H9 (cell line): Measurements from ENCODE around the gene TMEM132C. TPM values are rescaled to one million over a fixed set of nuclear protein-coding genes. Genes with fewer than 3 reads are reported as not detected.

ENCODE experiments used
- DNase-seq: peaks from one replicate; pipeline ENCODE4 v3.0.0-alpha.2; 2017
- H2AFZ ChIP-seq: one replicate; pipeline ENCODE4 v1.6.1; 2013; ENCODE audit warnings: mild to moderate bottlenecking, low read length, control low read depth, moderate library complexity
- H2AK5ac ChIP-seq: 2 replicates; pipeline ENCODE4 v1.6.1; 2013; ENCODE audit warnings: low read length, control low read depth, mixed read lengths; ENCODE audit not compliant: insufficient read length
- H2BK120ac ChIP-seq: one replicate; pipeline ENCODE4 v1.6.1; 2013; ENCODE audit warnings: low read depth, mild to moderate bottlenecking, low read length, control low read depth, inconsistent platforms; ENCODE audit not compliant: poor library complexity, severe bottlenecking
- H2BK12ac ChIP-seq: 2 replicates; pipeline ENCODE4 v1.6.1; 2013; ENCODE audit warnings: low read length, control low read depth, mixed read lengths, low read depth; ENCODE audit not compliant: insufficient read length
- H2BK15ac ChIP-seq: 2 replicates; pipeline ENCODE4 v1.6.1; 2013; ENCODE audit warnings: low read depth, low read length, control low read depth
- H2BK20ac ChIP-seq: one replicate; pipeline ENCODE4 v1.6.1; 2013; ENCODE audit warnings: low read depth, mild to moderate bottlenecking, low read length, control low read depth, inconsistent platforms; ENCODE audit not compliant: poor library complexity, severe bottlenecking
- H2BK5ac ChIP-seq: 2 replicates; pipeline ENCODE4 v1.6.1; 2013; ENCODE audit warnings: low read length, control low read depth, mixed read lengths; ENCODE audit not compliant: insufficient read length
- H3K14ac ChIP-seq: 2 replicates; pipeline ENCODE4 v1.6.1; 2013; ENCODE audit warnings: low read length, control low read depth; ENCODE audit not compliant: insufficient read depth
- H3K18ac ChIP-seq: 2 replicates; pipeline ENCODE4 v1.6.1; 2013; ENCODE audit warnings: low read depth, mild to moderate bottlenecking, mixed read lengths, low read length, control low read depth; ENCODE audit not compliant: insufficient read length
- H3K23ac ChIP-seq: 2 replicates; pipeline ENCODE4 v1.6.1; 2013; ENCODE audit warnings: low read length, control low read depth, mixed read lengths, low read depth; ENCODE audit not compliant: insufficient read length
- H3K23me2 ChIP-seq: 2 replicates; pipeline ENCODE4 v1.6.1; 2013; ENCODE audit warnings: low read depth, mild to moderate bottlenecking, mixed read lengths, low read length, control low read depth; ENCODE audit not compliant: insufficient read length, poor library complexity, severe bottlenecking
- H3K27ac ChIP-seq: 2 replicates; pipeline ENCODE4 v1.5.1; 2013; ENCODE audit warnings: low read length, control low read depth, mixed read lengths, low read depth; ENCODE audit not compliant: insufficient read length
- H3K27me3 ChIP-seq: 2 replicates; pipeline ENCODE4 v1.6.1; 2013; ENCODE audit warnings: low read length, control low read depth, inconsistent platforms; ENCODE audit not compliant: insufficient read depth
- H3K4ac ChIP-seq: 2 replicates; pipeline ENCODE4 v1.6.1; 2013; ENCODE audit warnings: low read depth, mild to moderate bottlenecking, control low read depth, inconsistent platforms, low read length, moderate library complexity
- H3K4me1 ChIP-seq: 2 replicates; pipeline ENCODE4 v1.6.1; 2013; ENCODE audit warnings: low read length, control low read depth, inconsistent platforms; ENCODE audit not compliant: insufficient read depth
- H3K4me2 ChIP-seq: 2 replicates; pipeline ENCODE4 v1.6.1; 2013; ENCODE audit warnings: low read length, control low read depth, mixed read lengths; ENCODE audit not compliant: insufficient read length, insufficient read depth
- H3K56ac ChIP-seq: 2 replicates; pipeline ENCODE4 v1.6.1; 2013; ENCODE audit warnings: low read depth, mild to moderate bottlenecking, mixed read lengths, low read length, control low read depth; ENCODE audit not compliant: insufficient read length
- H3K79me1 ChIP-seq: 2 replicates; pipeline ENCODE4 v1.6.1; 2013; ENCODE audit warnings: low read depth, mild to moderate bottlenecking, moderate library complexity, low read length, control low read depth, inconsistent platforms; ENCODE audit not compliant: insufficient read depth, poor library complexity, severe bottlenecking
- H3K79me2 ChIP-seq: 2 replicates; pipeline ENCODE4 v1.6.1; 2013; ENCODE audit warnings: low read length, control low read depth, inconsistent platforms; ENCODE audit not compliant: insufficient read depth
- H3K9ac ChIP-seq: 2 replicates; pipeline ENCODE4 v1.6.1; 2013; ENCODE audit warnings: low read length, control low read depth, mixed read lengths; ENCODE audit not compliant: insufficient read length; ENCODE audit errors: extremely low read depth
- H3K9me3 ChIP-seq: one replicate; pipeline ENCODE4 v1.6.1; 2013; ENCODE audit warnings: low read depth, low read length, inconsistent platforms; ENCODE audit not compliant: control insufficient read depth
- H3T11ph ChIP-seq: one replicate; pipeline ENCODE4 v1.6.1; 2013; ENCODE audit warnings: mild to moderate bottlenecking, low read length, control low read depth, inconsistent platforms
- H4K20me1 ChIP-seq: one replicate; pipeline ENCODE4 v1.6.1; 2013; ENCODE audit not compliant: control insufficient read depth, insufficient read length, insufficient read depth
- H4K5ac ChIP-seq: 2 replicates; pipeline ENCODE4 v1.6.1; 2013; ENCODE audit warnings: low read depth, mild to moderate bottlenecking, mixed read lengths, low read length, control low read depth; ENCODE audit not compliant: insufficient read length
- H4K8ac ChIP-seq: replicated peaks from 2 replicates; pipeline ENCODE4 v1.6.1; 2013; ENCODE audit warnings: low read length, control low read depth, mixed read lengths, low read depth; ENCODE audit not compliant: insufficient read length
- H4K91ac ChIP-seq: 2 replicates; pipeline ENCODE4 v1.6.1; 2013; ENCODE audit warnings: low read depth, mild to moderate bottlenecking, moderate library complexity, mixed read lengths, low read length, control low read depth; ENCODE audit not compliant: insufficient read length
- H3K27ac Mint-ChIP-seq, 3 experiments: 2 replicates in 2 of 3; 3 replicates in 1 of 3; pipeline ENCODE4 v1.8.0; 2020 to 2021; ENCODE audit warnings: mixed read lengths in 3 of 3, mild to moderate bottlenecking in 1 of 3, moderate library complexity in 1 of 3
- H3K27me3 Mint-ChIP-seq: 2 replicates; pipeline ENCODE4 v1.8.0; 2021; ENCODE audit warnings: low read depth, mild to moderate bottlenecking, moderate library complexity, mixed read lengths
- H3K36me3 Mint-ChIP-seq, 3 experiments: 2 replicates in 2 of 3; 3 replicates in 1 of 3; pipeline ENCODE4 v1.8.0; 2020 to 2021; ENCODE audit warnings: low read depth in 3 of 3, mixed read lengths in 3 of 3; ENCODE audit not compliant: insufficient read depth in 1 of 3
- H3K4me1 Mint-ChIP-seq, 2 experiments: 2 replicates each; pipeline ENCODE4 v1.8.0; 2020; ENCODE audit warnings: mixed read lengths in 2 of 2
- H3K4me3 Mint-ChIP-seq, 2 experiments: 2 replicates in 1 of 2; 3 replicates in 1 of 2; pipeline ENCODE4 v1.8.0; 2020 to 2021; ENCODE audit warnings: mild to moderate bottlenecking in 2 of 2, mixed read lengths in 2 of 2, moderate library complexity in 1 of 2
- H3K9me3 Mint-ChIP-seq, 2 experiments: 2 replicates in 1 of 2; 3 replicates in 1 of 2; pipeline ENCODE4 v1.8.0; 2020; ENCODE audit warnings: mild to moderate bottlenecking in 2 of 2, mixed read lengths in 2 of 2, moderate library complexity in 1 of 2
- WGBS: extraction: QIAGEN DNeasy Blood & Tissue Kit; methylation state at CpG from one replicate; pipeline ENCODE4 v1.1.7; 2013; ENCODE audit warnings: missing lambda C conversion rate, low lambda C conversion rate, mixed read lengths; ENCODE audit not compliant: insufficient read length; ENCODE audit errors: extremely low coverage; 5-methylcytosine and 5-hydroxymethylcytosine counted together
- total RNA-seq: library from RNA; stranded (reverse); gene quantifications from 2 replicates; pipeline ENCODE4 v1.2.1, GENCODE V29; 2021
- TF ChIP-seq, protein P1 (sequence below): fragments of 200-600 bp; sonication (generic); conservative IDR thresholded peaks from 3 replicates; pipeline ENCODE4 v1.8.0; 2021; ENCODE audit warnings: antibody characterized with exemption, mild to moderate bottlenecking

TMEM132C gene
- total RNA-seq, 1 experiment from 2014 or later = 0.22 TPM

DNA sequence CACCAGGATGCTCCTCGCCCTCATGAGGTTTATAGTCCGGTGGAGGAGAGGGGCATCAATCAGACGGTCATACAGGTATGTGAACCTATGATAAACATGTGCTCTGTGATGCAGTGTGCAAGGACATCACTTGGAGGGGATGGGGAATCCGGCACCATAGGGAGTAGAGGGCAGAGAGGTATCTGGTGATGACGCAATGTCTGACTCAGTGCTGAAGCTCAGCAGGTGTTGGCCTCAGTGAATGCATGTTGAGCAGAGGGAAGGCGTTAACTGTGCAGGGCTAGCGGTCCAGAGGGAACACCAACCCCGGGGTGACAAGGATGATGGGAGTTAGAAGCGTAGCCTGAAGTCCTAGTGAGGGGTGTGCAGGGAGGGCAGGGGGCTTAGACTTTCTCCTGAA is 200.9 kb downstream of the TMEM132C start:
- no peak overlapping the region for H3K14ac ChIP-seq
- H3K27ac ChIP-seq = no peak overlapping the region
- H4K8ac ChIP-seq = no peak overlapping the region
- no peak overlapping the region for H2BK20ac ChIP-seq
- Mint-ChIP-seq H3K36me3 (no peaks in the 10 kb centered on the region; a peak in 2 of 7 replicates), H3K27ac (no peak overlapping the region), H3K27me3 (peaks cover 22% of the 10 kb centered on the region), H3K4me3 (peak overlapping the region in 1 of 2 experiments; percentile 7; a peak in 1 of 5 replicates), H3K4me1 (peaks cover 3 to 4% of the 10 kb centered on the region in 2 experiments; a peak in 3 of 4 replicates), H3K9me3 (peaks cover 0 to under 1% of the 10 kb centered on the region in 2 experiments; a peak in 2 of 5 replicates)
- no peak overlapping the region for H3K4me2 ChIP-seq
- H3K18ac ChIP-seq = no peak overlapping the region
- no peak overlapping the region for H3K4ac ChIP-seq
- H3K79me1 ChIP-seq = no peaks in the 10 kb centered on the region
- H3T11ph ChIP-seq = no peak overlapping the region
- DNase-seq = no peak
- no peak overlapping the region for H4K91ac ChIP-seq
- H3K23me2 ChIP-seq = no peaks in the 10 kb centered on the region
- H3K27me3 ChIP-seq = no peaks in the 10 kb centered on the region
- no peak overlapping the region for H2BK120ac ChIP-seq
- H3K9ac ChIP-seq = no peak overlapping the region
- no peak overlapping the region for H2BK12ac ChIP-seq
- no peak overlapping the region for H3K23ac ChIP-seq
- H3K56ac ChIP-seq = no peak overlapping the region
- H2AFZ ChIP-seq = no peak overlapping the region
- TF ChIP-seq, protein P1, sequence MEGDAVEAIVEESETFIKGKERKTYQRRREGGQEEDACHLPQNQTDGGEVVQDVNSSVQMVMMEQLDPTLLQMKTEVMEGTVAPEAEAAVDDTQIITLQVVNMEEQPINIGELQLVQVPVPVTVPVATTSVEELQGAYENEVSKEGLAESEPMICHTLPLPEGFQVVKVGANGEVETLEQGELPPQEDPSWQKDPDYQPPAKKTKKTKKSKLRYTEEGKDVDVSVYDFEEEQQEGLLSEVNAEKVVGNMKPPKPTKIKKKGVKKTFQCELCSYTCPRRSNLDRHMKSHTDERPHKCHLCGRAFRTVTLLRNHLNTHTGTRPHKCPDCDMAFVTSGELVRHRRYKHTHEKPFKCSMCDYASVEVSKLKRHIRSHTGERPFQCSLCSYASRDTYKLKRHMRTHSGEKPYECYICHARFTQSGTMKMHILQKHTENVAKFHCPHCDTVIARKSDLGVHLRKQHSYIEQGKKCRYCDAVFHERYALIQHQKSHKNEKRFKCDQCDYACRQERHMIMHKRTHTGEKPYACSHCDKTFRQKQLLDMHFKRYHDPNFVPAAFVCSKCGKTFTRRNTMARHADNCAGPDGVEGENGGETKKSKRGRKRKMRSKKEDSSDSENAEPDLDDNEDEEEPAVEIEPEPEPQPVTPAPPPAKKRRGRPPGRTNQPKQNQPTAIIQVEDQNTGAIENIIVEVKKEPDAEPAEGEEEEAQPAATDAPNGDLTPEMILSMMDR = no peak
- no CpG with 5 or more reads among the region's 9 CpGs for WGBS
- H4K20me1 ChIP-seq = no peaks in the 10 kb centered on the region
- H2AK5ac ChIP-seq = no peak overlapping the region
- H3K79me2 ChIP-seq = no peaks in the 10 kb centered on the region
- H2BK15ac ChIP-seq = no peak overlapping the region
- no peaks in the 10 kb centered on the region; the same call in 1 of the 2 replicates for H3K4me1 ChIP-seq
- no peaks in the 10 kb centered on the region for H3K9me3 ChIP-seq
- no peak overlapping the region for H2BK5ac ChIP-seq
- H4K5ac ChIP-seq = no peak overlapping the region
